SJCRH30 (cell line): ENCODE results near the gene ZBTB17. TPM values are rescaled to one million over a fixed set of nuclear protein-coding genes. Genes with fewer than 3 reads are reported as not detected.
"Not testable (repeated sequence)": the region's sequence is repeated elsewhere in the genome, so short reads cannot be mapped to it uniquely, and the experiment has no call there.

Experiments used
- DNase-seq, 2 experiments: peaks; one replicate each; pipeline ENCODE4 v3.0.0-alpha.2; 2015 to 2020
- H3K27ac ChIP-seq: fragments of 250-450 bp; sonication (Bioruptor Pico); 2 replicates; pipeline ENCODE4 v1.5.1; 2020; ENCODE audit warnings: mild to moderate bottlenecking, moderate library complexity
- H3K27me3 ChIP-seq: fragments of 250-450 bp; sonication (Bioruptor Pico); 2 replicates; pipeline ENCODE4 v1.5.1; 2020; ENCODE audit warnings: mild to moderate bottlenecking, moderate library complexity
- H3K36me3 ChIP-seq: fragments of 250-450 bp; sonication (Bioruptor Pico); 2 replicates; pipeline ENCODE4 v1.5.1; 2020; ENCODE audit warnings: mild to moderate bottlenecking, moderate library complexity
- H3K4me1 ChIP-seq: fragments of 250-450 bp; sonication (Bioruptor Pico); 2 replicates; pipeline ENCODE4 v1.5.1; 2020; ENCODE audit warnings: mild to moderate bottlenecking, moderate library complexity
- H3K4me3 ChIP-seq: fragments of 250-450 bp; sonication (Bioruptor Pico); 2 replicates; pipeline ENCODE4 v1.5.1; 2020; ENCODE audit warnings: mild to moderate bottlenecking, moderate library complexity
- H3K9me3 ChIP-seq: fragments of 250-450 bp; sonication (Bioruptor Pico); replicated peaks from 2 replicates; pipeline ENCODE4 v1.5.1; 2020; ENCODE audit warnings: mild to moderate bottlenecking, moderate library complexity
- total RNA-seq: library from RNA; depleted of rRNA; stranded (reverse); fragments of >200 nt; shearing (Covaris generic); gene quantifications from 2 replicates; pipeline ENCODE4 v1.2.3, GENCODE V29; 2014; rRNA removed

The ZBTB17 gene
- 27.1 and 34.9 TPM in 2 replicates for total RNA-seq

DNA sequence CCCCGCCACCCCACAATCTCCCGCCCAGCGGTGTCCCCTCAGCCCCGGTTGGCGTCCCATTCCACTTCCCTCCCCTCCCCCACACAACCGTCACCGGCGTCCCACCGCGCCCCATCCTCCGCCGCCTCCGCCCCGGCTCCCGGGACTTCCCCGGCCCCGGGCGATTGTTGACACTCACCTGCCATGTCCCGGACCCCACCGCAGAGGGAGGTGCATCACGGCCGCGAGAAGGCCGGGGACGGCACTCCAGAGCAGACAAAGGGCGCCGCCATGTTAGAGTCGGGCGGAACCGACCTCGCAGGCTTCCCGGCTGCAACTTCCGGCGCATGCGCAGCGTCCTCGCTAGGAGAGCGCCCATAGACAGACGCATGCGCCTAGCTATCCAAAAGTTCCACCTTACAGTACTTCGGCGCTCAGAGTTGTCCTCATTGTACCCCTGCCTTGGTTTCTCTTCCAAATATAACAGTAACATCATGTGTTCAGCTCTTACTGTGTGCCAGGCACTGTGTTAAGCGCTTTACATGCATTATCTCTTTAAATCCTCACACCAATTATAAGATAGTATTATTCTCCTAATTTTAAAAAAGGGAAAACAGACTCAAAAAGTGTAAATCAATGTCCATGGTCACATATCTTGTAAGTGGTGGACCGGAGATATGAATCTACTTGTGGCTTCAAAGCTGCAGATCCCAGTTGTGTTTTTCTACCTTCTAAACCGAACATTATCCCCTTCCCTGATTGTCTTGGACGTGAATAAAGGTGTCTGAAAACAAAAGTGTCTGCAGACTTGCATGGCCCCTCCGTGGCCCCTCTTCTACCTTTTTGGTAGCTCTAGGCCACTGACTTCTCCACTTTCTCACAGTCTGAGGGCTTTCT is at the start of gene ZBTB17:
Gene ZBTB17, minus strand, starts transcription at position 297 of the 876 bp plus-strand sequence. CDS start 27,606 bp downstream, outside the sequence.
- Histone ChIP-seq H3K9me3 (no peaks in the 10 kb centered on the region), H3K27me3 (no peaks in the 10 kb centered on the region), H3K4me3 (peak within 1 kb of the TSS; percentile 96), H3K27ac (peak within 1 kb of the TSS; percentile 73), H3K4me1 (peaks cover 6% of the 10 kb centered on the region), H3K36me3 (peaks cover 15% of the 10 kb centered on the region)
- peak; percentile 97 to 98 for DNase-seq

DNA sequence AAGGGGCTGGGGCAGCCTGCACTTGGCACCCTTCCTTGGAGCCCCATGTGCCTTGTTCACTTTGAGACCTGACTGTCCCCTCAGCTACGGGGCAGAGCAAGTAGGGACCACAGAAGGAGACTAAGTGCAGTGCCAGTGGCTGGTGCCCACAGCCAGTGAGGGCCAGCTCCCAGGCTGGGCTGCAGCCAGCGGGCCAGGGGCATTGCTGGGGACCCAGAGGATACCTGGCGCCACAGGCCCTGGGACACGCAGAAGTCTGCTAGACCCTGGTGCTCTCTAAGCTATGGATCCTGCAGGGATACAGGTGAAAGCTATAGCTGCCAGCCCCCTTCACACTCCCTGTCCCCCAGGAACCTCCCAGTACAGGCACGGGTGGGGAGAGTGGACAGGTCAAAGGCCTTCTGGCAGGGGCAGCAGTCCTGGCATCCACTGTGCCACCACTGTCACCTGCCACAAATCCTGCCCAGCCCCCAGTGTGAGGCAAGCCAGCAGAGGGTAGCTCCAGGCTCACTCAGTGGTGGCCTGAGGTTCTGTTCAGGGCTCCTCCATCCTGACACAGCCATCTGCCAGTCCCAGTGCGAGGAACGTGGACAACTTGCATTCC is 47.3 kb upstream of the ZBTB17 start:
- H3K27me3 ChIP-seq = 0 out of 2 replicates have a peak, but pooled peaks cover 7% of the 10 kb centered on the region
- no peaks in the 10 kb centered on the region for H3K9me3 ChIP-seq
- no peaks in the 10 kb centered on the region for H3K36me3 ChIP-seq
- DNase-seq = no peak
- peaks cover 25% of the 10 kb centered on the region for H3K4me1 ChIP-seq
- no peak overlapping the region for H3K4me3 ChIP-seq
- H3K27ac ChIP-seq = no peak overlapping the region

DNA sequence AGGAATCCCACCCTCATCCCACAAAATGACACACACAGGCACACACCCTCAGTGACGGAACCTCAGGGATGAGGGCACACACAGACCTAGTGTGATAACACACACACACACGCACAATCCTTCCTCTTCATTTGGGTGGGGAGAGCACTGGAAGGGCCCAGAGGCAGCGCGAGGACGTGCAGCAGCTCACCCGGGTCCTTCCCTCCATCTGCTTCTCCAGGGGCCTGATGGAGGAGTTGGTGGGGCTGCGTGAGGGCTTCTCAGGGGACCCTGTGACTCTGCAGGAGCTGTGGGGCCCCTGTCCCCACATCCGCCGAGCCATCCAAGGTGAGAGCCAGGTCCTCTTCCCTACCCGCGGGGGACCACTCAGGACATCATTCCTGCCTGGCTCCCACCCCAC is 46.5 kb upstream of the ZBTB17 start:
- H3K36me3 ChIP-seq = no peaks in the 10 kb centered on the region
- no peaks in the 10 kb centered on the region for H3K9me3 ChIP-seq
- no peak overlapping the region for H3K4me3 ChIP-seq
- 0 out of 2 replicates have a peak, but pooled peaks cover 7% of the 10 kb centered on the region for H3K27me3 ChIP-seq
- no peak for DNase-seq
- peaks cover 24% of the 10 kb centered on the region for H3K4me1 ChIP-seq
- no peak overlapping the region for H3K27ac ChIP-seq

DNA sequence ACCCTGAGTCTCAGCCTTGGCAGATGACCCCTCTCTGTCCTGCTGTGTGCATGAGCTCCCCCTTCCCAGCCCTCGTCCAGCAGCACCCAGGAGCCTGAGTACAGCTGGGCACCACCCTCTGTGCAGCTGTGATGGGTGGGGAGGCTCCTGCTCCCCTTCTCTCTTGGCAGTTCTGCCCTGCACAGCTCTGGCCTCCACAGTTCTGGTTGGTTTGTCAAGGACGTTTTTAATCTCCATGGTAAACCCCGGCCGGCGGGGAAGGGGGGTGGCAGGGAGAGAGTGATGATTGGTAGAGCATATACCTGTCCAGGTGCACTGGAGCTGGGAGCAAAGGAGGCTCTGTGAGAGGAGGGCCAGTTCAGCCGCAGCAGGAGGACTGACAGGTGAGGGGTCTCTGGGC is 45.8 kb upstream of the ZBTB17 start, which contains the start of gene CLCNKA:
Gene CLCNKA, plus strand, starts transcription at position 356 of the 400 bp plus-strand sequence. CDS start 584 bp downstream, outside the sequence.
- Histone ChIP-seq H3K36me3 (no peaks in the 10 kb centered on the region), H3K27me3 (0 out of 2 replicates have a peak, but pooled peaks cover 7% of the 10 kb centered on the region), H3K4me1 (peaks cover 26% of the 10 kb centered on the region), H3K4me3 (no peak within 1 kb of the TSS), H3K27ac (no peak within 1 kb of the TSS), H3K9me3 (no peaks in the 10 kb centered on the region)
- DNase-seq = no peak

DNA sequence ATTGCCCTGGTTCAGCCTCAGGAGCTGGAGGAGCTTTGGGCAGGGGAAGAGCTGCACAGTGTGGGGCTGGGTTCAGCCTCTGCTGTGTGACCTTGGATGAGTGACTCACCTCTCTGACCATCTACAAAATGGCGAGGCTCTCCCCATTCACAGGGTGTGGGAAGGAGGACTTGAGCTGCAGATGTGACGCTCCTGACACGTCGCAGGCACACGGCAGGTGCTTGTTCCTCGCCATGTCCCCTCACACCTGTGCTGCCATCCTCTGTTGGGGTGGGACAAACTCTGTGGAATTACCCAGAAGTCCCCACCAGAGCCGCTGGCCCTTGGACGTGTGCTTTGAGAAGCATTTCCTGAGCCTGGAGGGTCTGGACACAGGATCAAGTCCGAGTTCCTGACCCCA is 45.0 kb upstream of the ZBTB17 start:
- not testable (repeated sequence) for DNase-seq, H3K27me3 ChIP-seq, H3K9me3 ChIP-seq, H3K4me3 ChIP-seq, H3K36me3 ChIP-seq, H3K27ac ChIP-seq
- peaks cover 34% of the 10 kb centered on the region for H3K4me1 ChIP-seq

DNA sequence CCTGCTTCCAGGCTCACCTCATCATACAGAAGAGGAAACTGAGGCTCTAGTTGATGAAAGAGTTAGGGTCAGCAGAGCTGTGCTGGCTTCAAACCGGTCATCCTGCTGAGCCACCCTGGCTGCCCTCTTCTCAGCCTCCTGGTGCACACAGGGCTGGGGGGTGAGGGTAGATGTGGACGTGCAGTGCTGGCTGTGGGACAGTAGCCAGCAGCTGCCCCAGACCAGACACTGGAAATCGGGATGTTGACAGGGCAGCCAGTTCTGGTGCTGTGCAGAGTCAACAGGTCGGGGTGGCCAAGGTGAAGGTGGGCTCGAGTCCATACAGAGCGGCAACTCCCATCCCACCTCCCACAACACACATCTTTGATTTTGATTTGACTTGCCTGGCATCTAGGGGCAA is 44.4 kb upstream of the ZBTB17 start:
- DNase-seq = no peak
- Histone ChIP-seq H3K4me1 (peaks cover 40% of the 10 kb centered on the region), H3K36me3 (no peaks in the 10 kb centered on the region), H3K9me3 (no peaks in the 10 kb centered on the region), H3K4me3 (no peak overlapping the region), H3K27me3 (0 out of 2 replicates have a peak, but pooled peaks cover 6% of the 10 kb centered on the region), H3K27ac (no peak overlapping the region)

DNA sequence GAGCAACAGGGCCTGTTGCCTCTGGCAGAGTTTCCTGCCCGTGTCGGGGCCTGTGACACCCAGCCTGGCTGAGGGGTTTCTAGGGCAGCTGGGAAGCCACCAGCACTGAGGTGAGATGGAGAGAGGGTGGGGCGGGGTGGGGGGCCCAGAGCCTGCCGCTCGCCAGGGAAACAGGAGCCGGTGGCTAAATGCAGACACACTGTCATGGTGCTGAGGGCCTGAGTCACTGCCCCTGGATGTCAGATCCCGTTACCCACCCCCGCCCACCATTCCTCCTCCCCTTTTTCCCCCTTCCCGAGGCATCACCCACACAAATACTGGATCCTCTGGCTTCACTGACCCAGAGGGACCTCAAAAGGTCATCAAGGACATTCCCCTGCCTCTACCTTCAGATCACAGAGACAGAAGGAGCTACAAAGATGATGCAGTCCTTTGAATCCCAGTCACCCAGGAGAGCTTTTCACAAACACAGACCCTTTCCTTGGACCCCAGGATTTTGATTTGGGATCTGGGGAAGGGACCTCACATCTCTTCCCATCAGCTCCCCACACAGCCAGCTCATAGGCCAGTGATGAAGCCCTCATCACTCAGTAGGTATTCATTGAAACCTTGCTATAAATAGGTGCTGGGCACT is 43.9 kb upstream of the ZBTB17 start:
- Histone ChIP-seq H3K36me3 (no peaks in the 10 kb centered on the region), H3K4me3 (no peak overlapping the region), H3K27ac (peak overlapping the region; percentile 77; the same call in 1 of the 2 replicates), H3K9me3 (no peaks in the 10 kb centered on the region), H3K27me3 (0 out of 2 replicates have a peak, but pooled peaks cover under 1% of the 10 kb centered on the region), H3K4me1 (peaks cover 45% of the 10 kb centered on the region)
- DNase-seq = peak; percentile 66 to 74

DNA sequence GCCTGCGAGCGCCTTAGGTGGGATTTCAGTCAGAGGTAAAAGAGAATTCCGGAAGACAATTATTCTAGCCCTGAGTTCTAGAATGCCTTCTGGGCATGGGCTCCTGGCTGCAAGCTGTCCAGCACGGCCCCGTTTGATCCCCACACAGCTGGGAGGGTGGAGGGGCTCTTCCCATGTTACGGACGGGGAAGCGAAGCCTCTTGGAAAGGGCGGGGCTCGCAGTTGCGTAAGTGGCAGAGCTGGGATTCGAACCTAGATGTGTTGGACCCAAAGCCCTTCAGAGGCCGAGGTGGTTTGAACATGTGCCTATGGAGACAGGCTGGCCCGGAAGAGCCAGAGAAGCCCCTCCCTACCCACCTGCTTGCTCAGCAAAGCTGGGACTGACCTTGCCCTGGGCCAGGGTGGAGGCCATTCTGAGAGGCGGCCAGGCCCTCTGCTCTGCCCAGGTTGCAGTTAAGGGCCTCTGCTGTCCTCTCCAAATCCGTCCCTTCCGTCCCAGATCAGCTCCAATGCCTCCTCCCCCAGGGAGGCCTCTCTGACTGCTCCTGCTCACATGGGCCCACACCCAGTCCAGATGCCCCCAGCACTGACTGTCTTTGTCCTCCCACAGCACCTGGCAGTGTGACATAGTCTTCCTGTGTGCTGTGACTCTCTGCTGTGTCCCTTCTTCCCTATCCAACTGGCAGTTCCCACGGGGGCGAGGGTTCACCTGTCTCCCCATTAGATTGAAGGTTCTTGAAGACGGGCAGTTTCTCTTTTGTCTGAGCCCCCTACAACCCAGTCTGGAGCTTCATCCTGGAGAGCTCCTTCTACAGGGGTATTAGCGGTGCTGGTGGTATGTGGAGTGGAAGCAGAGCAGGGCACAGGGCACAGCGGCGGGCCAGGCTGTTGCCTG is 43.1 kb upstream of the ZBTB17 start:
- no peaks in the 10 kb centered on the region for H3K9me3 ChIP-seq
- no peaks in the 10 kb centered on the region for H3K36me3 ChIP-seq
- peak overlapping the region; percentile 77 for H3K27ac ChIP-seq
- DNase-seq = peak; percentile 48 to 61
- peak overlapping the region; percentile 53 for H3K4me3 ChIP-seq
- H3K4me1 ChIP-seq = peaks cover 53% of the 10 kb centered on the region
- H3K27me3 ChIP-seq = no peaks in the 10 kb centered on the region

DNA sequence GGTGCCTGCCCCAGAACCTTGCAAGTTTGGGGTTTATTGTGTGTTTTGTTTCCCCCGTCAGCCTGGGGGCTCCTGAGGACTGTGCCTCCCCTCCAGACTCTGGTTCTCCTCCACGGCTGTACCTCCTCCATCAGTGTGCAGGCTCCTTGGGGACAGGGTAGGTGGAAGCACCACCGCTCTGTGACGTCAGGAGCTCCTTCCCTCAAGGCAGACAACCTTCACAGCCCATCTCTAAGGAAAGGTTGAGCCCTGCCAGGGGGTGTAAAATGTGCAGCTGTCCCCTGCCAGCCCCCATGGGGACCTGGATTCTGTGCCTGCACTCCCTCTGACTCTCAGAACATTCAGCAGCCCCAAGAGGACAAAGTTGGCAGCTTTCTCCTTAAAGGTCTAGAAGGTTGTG is 42.4 kb upstream of the ZBTB17 start:
- Histone ChIP-seq H3K27ac (peak overlapping the region; percentile 77), H3K4me1 (peaks cover 55% of the 10 kb centered on the region), H3K9me3 (no peaks in the 10 kb centered on the region), H3K36me3 (no peaks in the 10 kb centered on the region), H3K27me3 (no peaks in the 10 kb centered on the region), H3K4me3 (peak overlapping the region; percentile 53)
- peak; percentile 65 to 71 for DNase-seq

DNA sequence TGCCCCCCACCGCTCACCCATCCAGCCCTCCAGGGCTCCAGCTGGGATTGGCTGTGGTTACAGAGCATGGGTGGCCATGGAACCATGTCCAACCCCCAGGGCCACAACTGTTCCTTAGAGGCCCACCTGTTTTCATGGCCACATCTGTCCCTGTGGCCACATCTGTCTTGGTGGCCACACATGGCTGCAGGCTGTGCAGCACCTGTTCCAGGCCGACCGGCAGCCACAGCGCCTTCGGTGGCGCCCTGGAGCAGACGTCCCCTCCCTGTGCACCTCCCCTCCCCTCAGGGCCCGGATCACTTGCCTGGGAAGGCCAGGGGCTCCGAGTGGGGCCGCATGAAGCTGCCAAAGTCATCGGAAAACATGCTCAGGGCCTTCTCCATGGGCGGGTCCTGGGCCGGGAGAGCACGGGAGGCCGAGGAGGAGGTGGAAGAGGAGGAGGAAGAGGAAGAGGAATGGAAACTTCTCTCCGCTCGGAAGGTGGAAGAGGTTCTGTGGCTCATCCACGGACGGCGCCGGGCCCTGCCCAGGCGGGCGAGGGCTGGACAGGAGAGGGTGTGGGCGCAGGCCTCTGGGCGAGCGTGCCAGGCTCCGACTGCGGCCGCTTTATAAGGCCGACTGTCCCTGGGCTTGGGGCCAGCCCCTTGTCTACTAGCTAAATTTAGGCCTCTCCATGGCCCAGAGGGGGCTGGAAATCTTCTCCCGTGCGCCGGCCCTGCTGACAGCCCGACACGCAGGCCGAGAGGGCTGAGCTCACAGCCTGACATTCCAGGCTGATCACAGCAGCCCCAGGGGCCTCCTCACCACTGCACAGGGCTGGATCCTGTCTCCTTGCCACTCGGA is 41.8 kb upstream of the ZBTB17 start, which contains the start of gene HSPB7:
Gene HSPB7, minus strand, starts transcription at position 583 of the 843 bp plus-strand sequence. Its CDS starts 80 bp downstream, at position 503.
- Histone ChIP-seq H3K36me3 (no peaks in the 10 kb centered on the region), H3K27me3 (no peaks in the 10 kb centered on the region), H3K4me1 (peaks cover 55% of the 10 kb centered on the region), H3K9me3 (no peaks in the 10 kb centered on the region), H3K27ac (peak within 1 kb of the TSS; percentile 77), H3K4me3 (peak within 1 kb of the TSS; percentile 53)
- peak; percentile 98 to 99 for DNase-seq

DNA sequence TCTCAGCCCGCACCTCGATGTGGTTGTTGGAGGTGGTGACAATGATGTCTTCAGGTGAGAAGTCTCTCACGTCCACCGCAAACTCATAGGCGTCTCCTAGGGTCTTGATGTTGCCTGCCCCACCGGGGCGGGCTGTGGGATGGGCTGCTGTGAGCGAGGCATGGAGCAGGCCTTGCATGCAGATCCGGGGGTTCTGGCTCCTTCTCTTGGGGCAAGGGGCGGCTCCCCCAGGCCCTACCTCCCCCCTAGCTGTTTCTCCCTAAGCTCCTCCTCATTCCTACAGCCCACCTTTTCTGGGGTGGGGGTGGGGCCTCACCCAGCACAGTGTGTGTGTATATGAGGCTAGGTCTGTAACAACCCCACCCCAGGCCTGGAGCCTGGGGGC is 41.2 kb upstream of the ZBTB17 start:
- H3K9me3 ChIP-seq = no peaks in the 10 kb centered on the region
- H3K4me1 ChIP-seq = peaks cover 55% of the 10 kb centered on the region
- peak overlapping the region; percentile 53 for H3K4me3 ChIP-seq
- no peak for DNase-seq
- no peaks in the 10 kb centered on the region for H3K27me3 ChIP-seq
- no peaks in the 10 kb centered on the region for H3K36me3 ChIP-seq
- peak overlapping the region; percentile 77 for H3K27ac ChIP-seq

DNA sequence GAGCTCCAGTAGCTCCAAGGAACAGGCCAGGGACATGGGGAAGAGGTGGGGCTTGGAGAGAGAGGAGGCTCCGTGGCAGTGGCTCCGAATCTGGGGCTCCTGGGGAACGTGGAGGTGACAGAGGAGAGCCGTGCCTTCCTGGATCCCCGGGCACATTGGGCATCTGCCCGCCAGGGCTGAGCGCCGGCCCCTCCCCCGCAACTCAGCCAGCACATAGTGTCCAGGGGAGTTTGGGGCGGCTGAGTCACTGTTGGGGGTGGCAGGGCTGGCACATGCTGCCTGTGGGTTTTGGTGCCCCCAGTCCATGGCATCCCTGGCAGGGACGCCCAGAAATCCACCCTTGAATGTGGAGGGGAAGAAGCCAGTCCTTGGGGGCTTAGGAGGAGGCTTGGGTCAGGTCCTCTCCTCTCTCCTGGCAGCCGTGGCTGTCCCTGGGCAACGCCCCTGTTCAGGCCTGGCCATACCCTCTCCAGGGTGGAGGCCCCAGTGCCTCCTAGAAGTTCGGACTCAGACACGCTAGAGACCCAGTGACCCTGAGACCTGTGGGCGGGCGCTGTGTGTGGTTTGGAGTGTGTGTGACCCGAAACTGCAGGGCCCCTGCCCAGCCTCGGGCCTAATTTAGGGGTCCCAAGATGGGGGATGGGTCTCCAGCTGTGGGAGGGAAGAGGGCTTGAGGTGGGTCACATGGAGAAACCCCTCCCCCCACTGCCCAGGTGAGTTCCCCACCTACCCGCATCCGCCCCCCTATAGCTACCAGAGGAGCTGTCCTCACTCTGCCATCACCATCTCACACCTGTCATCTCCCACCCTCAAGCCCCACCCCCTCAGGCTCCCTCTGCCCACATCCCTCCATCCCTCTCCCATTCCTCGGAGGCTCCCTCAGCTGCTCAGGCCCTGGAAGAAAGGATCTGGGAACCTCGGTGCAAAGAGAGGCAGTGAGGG is 40.3 kb upstream of the ZBTB17 start:
- H3K27me3 ChIP-seq = no peaks in the 10 kb centered on the region
- H3K4me3 ChIP-seq = peak overlapping the region; percentile 53
- peak; percentile 81 to 83 for DNase-seq
- peaks cover 55% of the 10 kb centered on the region for H3K4me1 ChIP-seq
- H3K9me3 ChIP-seq = no peaks in the 10 kb centered on the region
- peak overlapping the region; percentile 77 for H3K27ac ChIP-seq
- no peaks in the 10 kb centered on the region for H3K36me3 ChIP-seq
